Nephron (organoid): Measurements from ENCODE around the gene DHRS7B.

Source experiments
- H3K27ac Mint-ChIP-seq, 3 experiments: 2 replicates each; pipeline ENCODE4 v1.8.0; 2020; ENCODE audit warnings: mixed read lengths in 3 of 3, mild to moderate bottlenecking in 2 of 3, moderate library complexity in 1 of 3
- H3K27me3 Mint-ChIP-seq: 2 replicates; pipeline ENCODE4 v1.8.0; 2021; ENCODE audit warnings: low read depth, mild to moderate bottlenecking, moderate library complexity, mixed read lengths
- H3K36me3 Mint-ChIP-seq: 2 replicates; pipeline ENCODE4 v1.8.0; 2020; ENCODE audit warnings: low read depth, mixed read lengths
- H3K4me1 Mint-ChIP-seq: 2 replicates; pipeline ENCODE4 v1.8.0; 2020; ENCODE audit warnings: mixed read lengths
- H3K4me3 Mint-ChIP-seq, 3 experiments: 2 replicates each; pipeline ENCODE4 v1.8.0; 2020; ENCODE audit warnings: mild to moderate bottlenecking in 3 of 3, mixed read lengths in 3 of 3, moderate library complexity in 2 of 3
- H3K9me3 Mint-ChIP-seq: 2 replicates; pipeline ENCODE4 v1.8.0; 2020; ENCODE audit warnings: mixed read lengths
- CTCF ChIP-seq, 3 experiments: fragments of 200-600 bp; sonication (generic); IDR thresholded peaks; one replicate each; pipeline ENCODE4 v1.5.0; 2021; ENCODE audit warnings: antibody characterized with exemption in 3 of 3; ENCODE audit not compliant: unreplicated experiment in 3 of 3

The DHRS7B gene

GRCh38 chr17:21095735-21096134 is 31.0 kb upstream of the DHRS7B start:
- Mint-ChIP-seq H3K9me3 (no peaks in the 10 kb centered on the region), H3K27ac (no peak overlapping the region), H3K27me3 (peaks cover 5% of the 10 kb centered on the region), H3K4me3 (no peak overlapping the region), H3K36me3 (no peaks in the 10 kb centered on the region), H3K4me1 (peaks cover 18% of the 10 kb centered on the region)
- no peak for TF ChIP-seq CTCF (IDR thresholded peaks at IDR 0.05; ENCODE audit: unreplicated experiment in 3 of 3)

GRCh38 chr17:21096874-21097273 is 29.9 kb upstream of the DHRS7B start:
- Mint-ChIP-seq H3K27me3 (peaks cover 5% of the 10 kb centered on the region), H3K9me3 (no peaks in the 10 kb centered on the region), H3K4me3 (no peak overlapping the region), H3K36me3 (no peaks in the 10 kb centered on the region), H3K27ac (no peak overlapping the region), H3K4me1 (peaks cover 12% of the 10 kb centered on the region)
- no peak for TF ChIP-seq CTCF (IDR thresholded peaks at IDR 0.05; ENCODE audit: unreplicated experiment in 3 of 3)

- H3K27ac Mint-ChIP-seq, result peak overlapping the region; percentile 86 to 89 (median 87)
- no peaks in the 10 kb centered on the region for H3K36me3 Mint-ChIP-seq
- peaks cover 12% of the 10 kb centered on the region for H3K4me1 Mint-ChIP-seq
- H3K9me3 Mint-ChIP-seq, result no peaks in the 10 kb centered on the region
- peaks cover 5% of the 10 kb centered on the region for H3K27me3 Mint-ChIP-seq
- peak overlapping the region; percentile 82 to 87 (median 85) for H3K4me3 Mint-ChIP-seq
- no peak for TF ChIP-seq CTCF (IDR thresholded peaks at IDR 0.05; ENCODE audit: unreplicated experiment in 3 of 3)
These were observed 27.7 kb upstream of the DHRS7B start for GRCh38 chr17:21098934-21099689.

GRCh38 chr17:21100636-21101035 is 26.1 kb upstream of the DHRS7B start:
- H3K4me1 Mint-ChIP-seq, result peaks cover 12% of the 10 kb centered on the region
- no peaks in the 10 kb centered on the region for H3K36me3 Mint-ChIP-seq
- no peak overlapping the region for H3K4me3 Mint-ChIP-seq
- peaks cover 10% of the 10 kb centered on the region for H3K27me3 Mint-ChIP-seq
- H3K27ac Mint-ChIP-seq, result no peak overlapping the region
- H3K9me3 Mint-ChIP-seq, result no peaks in the 10 kb centered on the region
- TF ChIP-seq CTCF (IDR thresholded peaks at IDR 0.05; ENCODE audit: unreplicated experiment in 3 of 3), result no peak

GRCh38 chr17:21104608-21105007 is 22.2 kb upstream of the DHRS7B start:
- peaks cover 5% of the 10 kb centered on the region for H3K27me3 Mint-ChIP-seq
- no peaks in the 10 kb centered on the region for H3K9me3 Mint-ChIP-seq
- H3K27ac Mint-ChIP-seq, result no peak overlapping the region
- H3K4me3 Mint-ChIP-seq, result no peak overlapping the region
- H3K4me1 Mint-ChIP-seq, result peaks cover 2% of the 10 kb centered on the region
- H3K36me3 Mint-ChIP-seq, result no peaks in the 10 kb centered on the region
- TF ChIP-seq CTCF (IDR thresholded peaks at IDR 0.05; ENCODE audit: unreplicated experiment in 3 of 3), result no peak
